ENCODE results near the gene RDH16. TPM values are rescaled to one million over a fixed set of nuclear protein-coding genes. Genes with fewer than 3 reads are reported as not detected.

Gene RDH16
- total RNA-seq: 0.41 and 0.47 TPM in 2 replicates

- intact Hi-C loops (cut with micrococcal nuclease): no loop called here
These were observed at the start of gene RDH16 for GRCh38 chr12:56957229-56958052. TSS of gene RDH16 (minus strand) at chr12:56957608. CDS start at chr12:56957462, 146 bp downstream.

DNA sequence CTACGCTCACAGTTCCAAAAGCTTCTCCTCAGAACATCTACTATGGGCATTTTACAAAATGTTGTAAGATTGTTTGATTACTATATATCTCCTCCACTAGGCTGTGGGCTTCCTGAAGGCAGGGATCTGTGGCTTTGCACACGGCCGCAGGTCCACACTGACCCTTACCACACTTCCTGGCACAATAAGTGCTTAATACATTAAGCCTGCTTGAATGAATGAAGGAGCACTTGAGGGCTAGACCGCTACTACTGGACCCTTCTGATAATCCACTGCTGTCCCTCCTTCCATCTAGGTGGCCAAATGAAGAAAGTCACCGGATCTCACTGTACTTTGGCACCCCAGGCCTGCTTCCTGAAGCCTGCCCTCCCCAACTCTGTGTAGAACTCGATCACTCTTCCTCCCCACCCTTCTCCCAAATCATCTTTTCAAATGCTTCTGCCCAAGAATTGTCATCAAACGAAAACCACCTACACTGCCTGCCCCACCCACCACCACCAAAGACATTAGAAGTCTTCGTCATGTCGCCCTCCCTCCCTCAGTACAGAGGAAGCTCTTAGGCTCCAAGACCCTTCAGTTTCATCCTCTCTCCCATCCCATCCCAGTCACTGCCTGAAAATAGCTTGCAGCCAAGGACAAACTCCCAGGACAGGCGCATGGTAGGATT, 49.5 kb upstream of the RDH16 start:
- intact Hi-C loops (cut with micrococcal nuclease): no loop called here

DNA sequence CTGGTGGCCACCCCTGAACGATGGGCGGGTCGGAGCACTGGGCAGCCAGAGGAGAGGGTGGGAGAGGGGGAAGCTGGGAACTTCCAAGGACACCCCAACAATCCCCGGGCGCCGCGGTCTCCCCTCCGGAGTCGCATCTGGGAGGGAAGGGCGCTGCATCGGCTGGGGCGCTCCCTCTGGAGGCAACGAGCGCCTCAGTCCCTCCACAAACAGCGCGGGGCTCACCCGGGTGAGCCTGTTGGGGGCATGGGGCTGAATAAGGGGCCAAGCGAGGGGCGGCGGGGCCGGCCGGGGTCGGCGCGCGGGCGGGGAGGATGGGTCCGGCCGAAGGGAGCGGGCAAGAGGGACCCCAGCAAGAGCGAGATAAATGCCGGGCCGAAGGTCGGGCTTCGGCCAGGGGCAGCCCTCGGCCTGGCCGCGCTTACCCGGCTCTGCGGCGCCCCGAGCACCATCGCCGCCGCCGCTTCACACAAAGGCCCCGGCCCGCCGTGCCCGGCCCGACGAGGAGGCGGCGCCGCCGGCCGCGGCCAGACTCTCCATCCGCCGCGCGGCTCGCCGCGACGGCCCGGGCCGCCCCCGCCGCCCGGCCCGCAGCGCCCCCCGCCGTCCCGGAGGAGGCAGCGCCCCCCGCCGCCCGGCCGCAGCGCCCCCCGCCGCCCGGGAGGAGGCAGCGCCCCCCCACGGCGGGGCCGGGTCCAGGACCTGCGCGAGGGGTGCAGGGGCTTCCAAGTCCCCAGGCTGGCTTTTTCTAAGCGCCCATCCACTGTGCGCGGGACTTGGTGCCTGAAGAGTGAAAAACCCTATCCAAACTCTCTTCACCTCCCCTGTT, 48.8 kb upstream of the RDH16 start, which contains the start of gene ZBTB39:
TSS of gene ZBTB39 (minus strand) at position 567 of the 829 bp plus-strand sequence. CDS start 1,629 bp downstream, outside the sequence.
- intact Hi-C loops (cut with micrococcal nuclease): loop anchor here (1.0 kb wide), 1 partner anchor 249 kb away; no protein-coding TSS in a partner anchor

DNA sequence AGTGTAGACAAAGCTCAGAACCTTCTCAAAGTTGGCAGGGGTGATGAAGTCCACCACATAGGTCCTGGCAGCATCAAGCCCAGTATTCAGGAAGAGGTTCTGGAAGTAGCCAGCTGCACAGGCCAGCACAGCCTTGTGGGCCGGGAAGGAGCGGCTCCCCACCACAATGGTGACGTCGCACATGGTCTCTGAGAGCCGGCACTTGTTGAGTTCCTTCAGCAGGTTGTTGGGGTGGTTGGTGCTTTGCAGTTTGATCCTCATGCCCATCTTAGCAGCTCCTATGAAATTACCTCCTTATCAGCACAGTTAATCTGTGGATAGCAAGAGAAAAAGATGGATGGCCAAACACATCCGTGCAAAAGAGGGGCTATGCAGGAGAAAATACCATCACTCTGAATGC, 47.2 kb upstream of the RDH16 start:
- intact Hi-C loops (cut with micrococcal nuclease): loop anchor here (1.0 to 5.0 kb wide), 2 partner anchors 167 to 247 kb away; no protein-coding TSS in a partner anchor

- intact Hi-C loops (cut with micrococcal nuclease): loop anchor here (5.0 kb wide), 1 partner anchor 166 kb away; no protein-coding TSS in a partner anchor
These were observed 46.0 kb upstream of the RDH16 start for GRCh38 chr12:57003395-57003794.

DNA sequence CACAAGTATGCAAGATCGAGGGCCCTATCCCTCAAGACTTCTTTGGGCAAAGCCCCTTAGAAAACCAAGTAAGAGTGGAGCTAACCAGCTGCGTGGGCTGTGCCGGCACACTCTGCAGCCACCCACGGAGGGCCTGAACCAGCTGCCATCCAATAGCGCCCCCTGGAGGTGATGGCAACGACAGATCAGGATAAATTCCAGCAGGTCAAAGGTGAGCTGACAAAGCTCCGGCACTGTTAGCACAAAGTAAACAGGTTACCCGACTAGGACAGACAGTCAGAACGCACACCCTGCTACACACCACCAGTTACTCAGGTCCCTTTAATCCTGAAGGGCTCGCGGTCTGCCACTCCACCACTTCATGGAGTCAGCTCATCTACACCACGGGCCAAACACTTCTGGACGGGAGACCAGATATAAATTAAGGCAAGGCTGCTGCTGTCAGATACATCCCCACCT, 44.1 kb upstream of the RDH16 start:
- intact Hi-C loops (cut with micrococcal nuclease): loop anchor here (1.0 to 5.0 kb wide), 4 partner anchors 164 to 489 kb away; no protein-coding TSS in a partner anchor

- intact Hi-C loops (cut with micrococcal nuclease): loop anchor here (2.0 to 5.0 kb wide), 2 partner anchors 163 to 488 kb away; no protein-coding TSS in a partner anchor
These were observed 43.0 kb upstream of the RDH16 start for GRCh38 chr12:57000393-57000792.

GRCh38 chr12:56999456-56999855, 42.0 kb upstream of the RDH16 start:
- intact Hi-C loops (cut with micrococcal nuclease): loop anchor here (1.0 kb wide), 2 partner anchors 12 to 311 kb away; partner anchors contain the start of gene PTGES3

DNA sequence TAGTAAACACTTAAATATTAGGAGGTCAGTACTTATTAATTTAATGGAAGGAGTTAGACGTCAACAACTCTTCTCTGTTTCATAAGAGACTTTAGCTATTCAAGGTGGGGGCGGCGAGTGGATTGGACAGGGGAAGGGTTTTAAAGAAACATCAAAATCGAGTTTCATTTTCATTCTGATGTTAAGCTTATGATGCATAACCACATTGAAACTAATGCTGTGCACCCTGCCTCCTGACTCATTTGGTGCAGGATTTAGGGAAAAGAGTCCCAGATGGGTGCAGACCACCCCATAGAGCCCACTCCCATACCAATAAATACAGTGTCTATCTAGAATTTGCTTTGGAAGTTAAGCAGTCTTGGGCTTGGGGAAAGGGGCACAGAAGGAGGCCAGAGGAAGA, 41.6 kb upstream of the RDH16 start:
- intact Hi-C loops (cut with micrococcal nuclease): loop anchor here (1.0 kb wide), 2 partner anchors 12 to 311 kb away; partner anchors contain the start of gene PTGES3

DNA sequence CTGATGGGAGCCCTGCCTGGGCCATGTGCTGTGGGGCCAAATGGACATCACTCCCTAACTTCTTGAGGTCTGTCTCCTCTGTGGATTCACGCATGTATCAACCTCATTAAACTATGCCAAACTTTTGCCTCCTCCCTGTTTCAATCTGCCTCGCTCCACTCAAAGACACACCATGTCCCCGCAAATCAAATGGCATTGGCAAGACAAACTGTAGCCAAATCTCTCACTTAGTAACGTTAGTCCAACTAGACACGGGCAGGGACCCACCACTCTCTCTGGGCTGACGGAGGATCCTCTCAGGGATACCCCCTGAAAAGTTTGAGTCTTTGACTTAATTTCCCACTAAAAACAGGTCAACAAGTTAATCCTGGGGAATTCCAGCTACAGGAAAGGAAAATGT, 40.9 kb upstream of the RDH16 start:
- intact Hi-C loops (cut with micrococcal nuclease): no loop called here

- intact Hi-C loops (cut with micrococcal nuclease): no loop called here
These were observed 39.6 kb upstream of the RDH16 start for GRCh38 chr12:56996793-56997545.

DNA sequence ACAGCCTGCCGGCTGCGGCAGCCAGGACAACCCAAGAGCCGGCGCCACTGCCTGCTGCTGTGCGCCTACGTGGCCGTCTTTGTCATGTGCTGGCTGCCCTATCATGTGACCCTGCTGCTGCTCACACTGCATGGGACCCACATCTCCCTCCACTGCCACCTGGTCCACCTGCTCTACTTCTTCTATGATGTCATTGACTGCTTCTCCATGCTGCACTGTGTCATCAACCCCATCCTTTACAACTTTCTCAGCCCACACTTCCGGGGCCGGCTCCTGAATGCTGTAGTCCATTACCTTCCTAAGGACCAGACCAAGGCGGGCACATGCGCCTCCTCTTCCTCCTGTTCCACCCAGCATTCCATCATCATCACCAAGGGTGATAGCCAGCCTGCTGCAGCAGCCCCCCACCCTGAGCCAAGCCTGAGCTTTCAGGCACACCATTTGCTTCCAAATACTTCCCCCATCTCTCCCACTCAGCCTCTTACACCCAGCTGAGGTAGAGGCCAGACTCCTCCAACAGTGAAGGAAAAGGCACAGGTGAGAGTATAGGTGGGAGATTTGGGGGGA, 38.6 kb upstream of the RDH16 start:
- intact Hi-C loops (cut with micrococcal nuclease): no loop called here

DNA sequence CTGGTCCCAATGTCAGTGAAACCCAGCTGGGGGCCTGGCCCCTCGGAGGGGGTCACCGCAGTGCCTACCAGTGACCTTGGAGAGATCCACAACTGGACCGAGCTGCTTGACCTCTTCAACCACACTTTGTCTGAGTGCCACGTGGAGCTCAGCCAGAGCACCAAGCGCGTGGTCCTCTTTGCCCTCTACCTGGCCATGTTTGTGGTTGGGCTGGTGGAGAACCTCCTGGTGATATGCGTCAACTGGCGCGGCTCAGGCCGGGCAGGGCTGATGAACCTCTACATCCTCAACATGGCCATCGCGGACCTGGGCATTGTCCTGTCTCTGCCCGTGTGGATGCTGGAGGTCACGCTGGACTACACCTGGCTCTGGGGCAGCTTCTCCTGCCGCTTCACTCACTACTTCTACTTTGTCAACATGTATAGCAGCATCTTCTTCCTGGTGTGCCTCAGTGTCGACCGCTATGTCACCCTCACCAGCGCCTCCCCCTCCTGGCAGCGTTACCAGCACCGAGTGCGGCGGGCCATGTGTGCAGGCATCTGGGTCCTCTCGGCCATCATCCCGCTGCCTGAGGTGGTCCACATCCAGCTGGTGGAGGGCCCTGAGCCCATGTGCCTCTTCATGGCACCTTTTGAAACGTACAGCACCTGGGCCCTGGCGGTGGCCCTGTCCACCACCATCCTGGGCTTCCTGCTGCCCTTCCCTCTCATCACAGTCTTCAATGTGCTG, 38.0 kb upstream of the RDH16 start:
- intact Hi-C loops (cut with micrococcal nuclease): no loop called here

DNA sequence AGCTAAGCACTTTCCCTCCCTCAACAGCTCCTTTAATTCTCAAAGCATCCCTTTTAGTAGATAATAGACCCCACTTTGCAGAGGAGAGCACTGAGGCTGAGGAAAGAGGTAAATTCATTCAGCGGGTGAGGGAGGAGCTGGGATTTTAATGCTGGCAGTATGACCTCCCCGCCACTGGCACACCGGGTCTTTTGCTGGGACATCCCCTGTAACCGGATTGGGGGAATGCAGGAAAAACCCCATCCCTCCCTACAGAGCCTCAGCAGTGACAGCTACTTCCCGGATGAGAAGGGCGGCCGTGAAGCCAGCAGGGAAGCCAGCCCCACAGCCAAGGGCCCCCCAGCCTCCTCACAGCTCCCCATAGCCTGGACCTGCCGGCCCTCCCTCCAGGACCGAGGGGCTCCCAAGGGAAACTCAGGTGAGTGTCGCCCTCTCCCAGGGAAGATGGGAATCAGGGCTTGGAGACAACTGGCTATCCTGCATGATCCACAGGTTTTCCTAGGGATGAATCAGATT, 36.9 kb upstream of the RDH16 start:
- intact Hi-C loops (cut with micrococcal nuclease): no loop called here

DNA sequence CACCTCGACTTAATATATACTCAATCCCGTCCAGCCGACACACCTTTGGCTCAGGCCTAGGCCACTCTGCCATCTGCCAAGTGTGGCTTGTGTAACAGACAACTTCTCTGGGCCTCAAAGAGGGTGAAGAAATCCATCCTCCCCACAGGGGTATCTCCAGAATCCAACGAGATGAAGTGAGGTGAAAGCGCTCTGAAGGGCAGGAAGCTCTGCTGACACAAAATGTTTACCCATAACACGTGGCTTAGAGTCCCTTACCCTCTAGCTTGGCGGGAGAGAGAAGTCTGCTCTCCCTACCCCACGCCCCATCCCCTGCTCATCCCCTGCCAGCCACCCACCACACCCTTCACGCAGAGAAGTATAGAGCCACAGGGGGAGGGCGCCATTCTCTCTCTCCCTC, 35.9 kb upstream of the RDH16 start:
- intact Hi-C loops (cut with micrococcal nuclease): no loop called here

DNA sequence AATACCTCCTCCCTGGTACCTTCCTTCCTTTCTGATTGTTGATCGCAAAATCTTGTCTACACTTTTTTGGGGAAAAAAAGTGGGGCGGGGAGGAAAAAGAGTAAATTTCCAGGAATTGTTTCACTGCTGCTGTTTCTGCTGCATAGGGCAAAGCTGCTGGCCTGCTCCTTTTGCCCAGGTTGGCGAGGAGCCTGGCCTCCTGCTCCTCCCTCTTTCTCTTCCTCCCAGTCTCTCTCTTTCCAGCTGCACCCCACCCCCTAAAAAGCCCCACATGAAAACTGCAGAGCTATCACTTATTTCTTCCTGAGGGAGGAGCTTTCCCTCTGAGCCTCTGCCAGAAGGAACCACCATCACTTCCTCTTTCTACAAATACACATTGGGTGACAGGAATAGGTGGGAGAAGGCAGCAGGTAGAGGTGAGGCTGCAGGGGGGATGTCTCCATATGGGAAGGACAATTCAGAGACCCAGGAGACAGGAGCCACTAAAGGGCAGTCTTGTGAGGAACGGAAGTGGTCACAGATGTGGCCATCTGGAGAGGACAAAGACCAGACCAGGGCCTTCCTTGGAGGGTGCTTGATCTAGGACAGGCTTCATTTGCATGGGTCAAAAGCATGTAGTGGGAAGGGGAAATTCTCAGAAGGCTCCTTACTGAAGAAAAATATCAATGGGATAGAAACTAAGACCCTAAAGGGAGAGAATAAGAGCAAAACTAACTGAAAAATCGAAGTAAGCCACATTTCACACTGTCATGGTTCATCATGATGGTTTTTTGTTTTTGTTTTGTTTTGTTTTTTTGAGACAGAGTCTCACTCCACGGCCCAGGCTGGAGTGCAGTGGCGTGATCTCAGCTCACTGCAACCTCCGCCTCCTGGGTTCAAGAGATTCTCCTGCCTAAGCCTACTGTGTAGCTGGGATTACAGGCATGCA, 34.2 kb upstream of the RDH16 start:
- intact Hi-C loops (cut with micrococcal nuclease): no loop called here

DNA sequence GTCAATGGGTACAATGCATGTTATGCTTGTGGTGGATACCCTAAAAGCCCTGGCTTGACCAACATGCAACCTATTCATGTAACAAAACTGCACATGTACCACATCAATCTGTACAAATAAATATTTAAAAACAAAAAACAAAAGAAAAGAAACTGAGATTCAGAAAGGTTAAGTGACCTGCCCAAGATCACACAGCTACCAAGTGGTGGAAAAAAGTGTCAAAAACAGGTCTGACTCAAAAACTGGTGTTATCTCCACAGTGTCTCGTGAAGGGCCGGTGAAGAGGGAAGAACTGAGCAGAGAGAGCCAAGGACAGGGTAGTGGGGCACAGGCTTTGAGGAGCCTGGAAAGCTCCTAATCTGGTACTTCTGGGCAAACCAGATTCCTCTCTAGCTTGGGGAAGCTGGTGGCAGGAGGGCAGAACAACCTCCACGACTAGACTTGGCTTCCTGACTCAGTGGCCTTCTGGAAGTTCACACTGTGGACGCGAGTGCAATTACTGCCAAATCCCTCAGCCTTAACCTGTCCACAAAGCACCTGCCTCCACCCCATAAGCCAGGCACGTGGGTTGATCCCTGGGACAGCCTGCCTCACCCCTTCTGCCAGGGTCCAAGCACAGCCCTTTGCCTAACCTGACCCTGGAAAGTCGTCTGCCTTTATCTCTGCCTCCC, 33.4 kb upstream of the RDH16 start:
- intact Hi-C loops (cut with micrococcal nuclease): no loop called here
